ENCODE results near the gene PAX8. TPM values are rescaled to one million over a fixed set of nuclear protein-coding genes. Genes with fewer than 3 reads are reported as not detected.

PAX8 gene
- total and polyA plus RNA-seq, 2 of the 13 experiments (the other 11 are each of a cell fraction or from before 2014, with no cell fraction given): 1.5 to 8.8 TPM

DNA sequence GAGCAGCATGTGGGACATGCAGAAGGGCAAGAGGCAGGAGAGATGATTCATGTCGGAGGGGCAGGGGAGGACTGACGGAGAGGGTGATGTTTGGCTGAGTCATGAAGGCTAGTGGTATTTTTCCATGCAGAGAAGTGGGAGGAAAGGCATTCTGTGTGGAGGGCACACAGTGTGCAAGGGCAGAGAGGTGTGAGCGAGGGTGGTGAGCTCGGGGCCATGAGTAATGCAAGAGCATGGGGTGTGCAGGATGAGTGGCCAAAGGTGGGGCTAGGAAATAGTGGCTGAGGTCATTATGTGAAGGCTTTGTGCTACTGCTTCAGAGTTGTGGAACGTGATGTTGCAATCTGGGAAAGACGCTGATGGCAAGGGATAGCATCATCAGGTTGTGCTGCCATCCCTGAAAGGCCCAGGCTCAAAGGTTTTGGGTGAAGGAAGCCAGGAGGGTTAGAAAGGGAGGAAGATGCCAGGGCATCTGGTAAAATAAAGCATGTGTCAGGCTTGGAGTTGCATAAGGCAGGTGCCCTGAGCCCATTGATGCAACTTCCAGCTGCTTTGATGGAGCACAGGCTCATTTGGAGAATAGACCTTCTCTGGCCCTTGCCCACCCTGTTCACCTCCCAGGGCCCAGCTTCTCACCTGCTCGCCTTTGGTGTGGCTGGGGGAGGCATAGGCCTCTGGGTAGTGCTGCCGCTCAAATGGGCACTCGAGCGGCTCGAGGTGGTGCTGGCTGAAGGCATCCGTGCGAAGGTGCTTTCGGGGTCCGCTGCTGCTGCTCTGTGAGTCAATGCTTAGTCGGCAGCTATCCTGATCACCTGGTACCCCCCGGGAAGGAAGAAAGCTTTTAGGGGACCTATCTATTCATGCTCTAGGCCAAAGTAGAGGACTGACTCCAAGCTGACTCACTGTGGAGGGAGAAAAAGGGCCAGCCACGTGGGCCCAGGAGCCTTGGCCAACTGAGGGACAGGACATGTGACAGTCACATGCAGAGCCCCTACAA, 37.5 kb downstream of the PAX8 start (continued):
- TF ChIP-seq ZNF441 (CRISPR knock-in tag; IDR thresholded peaks at IDR 0.05; ENCODE audit: borderline replicate concordance) (0 out of 2 replicates have a peak, but pooled peaks have one; percentile 19), RXRB (CRISPR knock-in tag; IDR thresholded peaks at IDR 0.05; ENCODE audit: borderline replicate concordance) (peak; percentile 55; the same call in 1 of the 2 replicates), NFE2 (CRISPR knock-in tag; IDR thresholded peaks at IDR 0.05) (peak; percentile 78; the same call in 1 of the 2 replicates), ZNF205 (CRISPR knock-in tag; IDR thresholded peaks at IDR 0.05) (no peak), HDAC2 (CRISPR knock-in tag; IDR thresholded peaks at IDR 0.05) (peak; percentile 72), ZSCAN25 (CRISPR knock-in tag; IDR thresholded peaks at IDR 0.05) (0 out of 2 replicates have a peak, but pooled peaks have one; percentile 25), ZNF431 (CRISPR knock-in tag; IDR thresholded peaks at IDR 0.05; ENCODE audit: borderline replicate concordance, low read depth) (peak; percentile 46; the same call in 1 of the 2 replicates), HNRNPL (IDR thresholded peaks at IDR 0.05; ENCODE audit: low read depth, low read length) (0 out of 2 replicates have a peak, but pooled peaks have one; percentile 55), ETV5 (CRISPR knock-in tag; IDR thresholded peaks at IDR 0.05; ENCODE audit: borderline replicate concordance) (peak; percentile 48; the same call in 1 of the 2 replicates), SMAD1 (CRISPR knock-in tag; IDR thresholded peaks at IDR 0.05; ENCODE audit: borderline replicate concordance, low read depth) (0 out of 2 replicates have a peak, but pooled peaks have one; percentile 52), ZNF737 (CRISPR knock-in tag; IDR thresholded peaks at IDR 0.05; ENCODE audit: borderline replicate concordance) (no peak)
- TF ChIP-seq, protein P1, sequence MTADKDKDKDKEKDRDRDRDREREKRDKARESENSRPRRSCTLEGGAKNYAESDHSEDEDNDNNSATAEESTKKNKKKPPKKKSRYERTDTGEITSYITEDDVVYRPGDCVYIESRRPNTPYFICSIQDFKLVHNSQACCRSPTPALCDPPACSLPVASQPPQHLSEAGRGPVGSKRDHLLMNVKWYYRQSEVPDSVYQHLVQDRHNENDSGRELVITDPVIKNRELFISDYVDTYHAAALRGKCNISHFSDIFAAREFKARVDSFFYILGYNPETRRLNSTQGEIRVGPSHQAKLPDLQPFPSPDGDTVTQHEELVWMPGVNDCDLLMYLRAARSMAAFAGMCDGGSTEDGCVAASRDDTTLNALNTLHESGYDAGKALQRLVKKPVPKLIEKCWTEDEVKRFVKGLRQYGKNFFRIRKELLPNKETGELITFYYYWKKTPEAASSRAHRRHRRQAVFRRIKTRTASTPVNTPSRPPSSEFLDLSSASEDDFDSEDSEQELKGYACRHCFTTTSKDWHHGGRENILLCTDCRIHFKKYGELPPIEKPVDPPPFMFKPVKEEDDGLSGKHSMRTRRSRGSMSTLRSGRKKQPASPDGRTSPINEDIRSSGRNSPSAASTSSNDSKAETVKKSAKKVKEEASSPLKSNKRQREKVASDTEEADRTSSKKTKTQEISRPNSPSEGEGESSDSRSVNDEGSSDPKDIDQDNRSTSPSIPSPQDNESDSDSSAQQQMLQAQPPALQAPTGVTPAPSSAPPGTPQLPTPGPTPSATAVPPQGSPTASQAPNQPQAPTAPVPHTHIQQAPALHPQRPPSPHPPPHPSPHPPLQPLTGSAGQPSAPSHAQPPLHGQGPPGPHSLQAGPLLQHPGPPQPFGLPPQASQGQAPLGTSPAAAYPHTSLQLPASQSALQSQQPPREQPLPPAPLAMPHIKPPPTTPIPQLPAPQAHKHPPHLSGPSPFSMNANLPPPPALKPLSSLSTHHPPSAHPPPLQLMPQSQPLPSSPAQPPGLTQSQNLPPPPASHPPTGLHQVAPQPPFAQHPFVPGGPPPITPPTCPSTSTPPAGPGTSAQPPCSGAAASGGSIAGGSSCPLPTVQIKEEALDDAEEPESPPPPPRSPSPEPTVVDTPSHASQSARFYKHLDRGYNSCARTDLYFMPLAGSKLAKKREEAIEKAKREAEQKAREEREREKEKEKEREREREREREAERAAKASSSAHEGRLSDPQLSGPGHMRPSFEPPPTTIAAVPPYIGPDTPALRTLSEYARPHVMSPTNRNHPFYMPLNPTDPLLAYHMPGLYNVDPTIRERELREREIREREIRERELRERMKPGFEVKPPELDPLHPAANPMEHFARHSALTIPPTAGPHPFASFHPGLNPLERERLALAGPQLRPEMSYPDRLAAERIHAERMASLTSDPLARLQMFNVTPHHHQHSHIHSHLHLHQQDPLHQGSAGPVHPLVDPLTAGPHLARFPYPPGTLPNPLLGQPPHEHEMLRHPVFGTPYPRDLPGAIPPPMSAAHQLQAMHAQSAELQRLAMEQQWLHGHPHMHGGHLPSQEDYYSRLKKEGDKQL (CRISPR knock-in tag; IDR thresholded peaks at IDR 0.05; ENCODE audit: low read depth): peak; percentile 30; the same call in 1 of the 2 replicates
- TF ChIP-seq, protein P2, sequence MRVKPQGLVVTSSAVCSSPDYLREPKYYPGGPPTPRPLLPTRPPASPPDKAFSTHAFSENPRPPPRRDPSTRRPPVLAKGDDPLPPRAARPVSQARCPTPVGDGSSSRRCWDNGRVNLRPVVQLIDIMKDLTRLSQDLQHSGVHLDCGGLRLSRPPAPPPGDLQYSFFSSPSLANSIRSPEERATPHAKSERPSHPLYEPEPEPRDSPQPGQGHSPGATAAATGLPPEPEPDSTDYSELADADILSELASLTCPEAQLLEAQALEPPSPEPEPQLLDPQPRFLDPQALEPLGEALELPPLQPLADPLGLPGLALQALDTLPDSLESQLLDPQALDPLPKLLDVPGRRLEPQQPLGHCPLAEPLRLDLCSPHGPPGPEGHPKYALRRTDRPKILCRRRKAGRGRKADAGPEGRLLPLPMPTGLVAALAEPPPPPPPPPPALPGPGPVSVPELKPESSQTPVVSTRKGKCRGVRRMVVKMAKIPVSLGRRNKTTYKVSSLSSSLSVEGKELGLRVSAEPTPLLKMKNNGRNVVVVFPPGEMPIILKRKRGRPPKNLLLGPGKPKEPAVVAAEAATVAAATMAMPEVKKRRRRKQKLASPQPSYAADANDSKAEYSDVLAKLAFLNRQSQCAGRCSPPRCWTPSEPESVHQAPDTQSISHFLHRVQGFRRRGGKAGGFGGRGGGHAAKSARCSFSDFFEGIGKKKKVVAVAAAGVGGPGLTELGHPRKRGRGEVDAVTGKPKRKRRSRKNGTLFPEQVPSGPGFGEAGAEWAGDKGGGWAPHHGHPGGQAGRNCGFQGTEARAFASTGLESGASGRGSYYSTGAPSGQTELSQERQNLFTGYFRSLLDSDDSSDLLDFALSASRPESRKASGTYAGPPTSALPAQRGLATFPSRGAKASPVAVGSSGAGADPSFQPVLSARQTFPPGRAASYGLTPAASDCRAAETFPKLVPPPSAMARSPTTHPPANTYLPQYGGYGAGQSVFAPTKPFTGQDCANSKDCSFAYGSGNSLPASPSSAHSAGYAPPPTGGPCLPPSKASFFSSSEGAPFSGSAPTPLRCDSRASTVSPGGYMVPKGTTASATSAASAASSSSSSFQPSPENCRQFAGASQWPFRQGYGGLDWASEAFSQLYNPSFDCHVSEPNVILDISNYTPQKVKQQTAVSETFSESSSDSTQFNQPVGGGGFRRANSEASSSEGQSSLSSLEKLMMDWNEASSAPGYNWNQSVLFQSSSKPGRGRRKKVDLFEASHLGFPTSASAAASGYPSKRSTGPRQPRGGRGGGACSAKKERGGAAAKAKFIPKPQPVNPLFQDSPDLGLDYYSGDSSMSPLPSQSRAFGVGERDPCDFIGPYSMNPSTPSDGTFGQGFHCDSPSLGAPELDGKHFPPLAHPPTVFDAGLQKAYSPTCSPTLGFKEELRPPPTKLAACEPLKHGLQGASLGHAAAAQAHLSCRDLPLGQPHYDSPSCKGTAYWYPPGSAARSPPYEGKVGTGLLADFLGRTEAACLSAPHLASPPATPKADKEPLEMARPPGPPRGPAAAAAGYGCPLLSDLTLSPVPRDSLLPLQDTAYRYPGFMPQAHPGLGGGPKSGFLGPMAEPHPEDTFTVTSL (CRISPR knock-in tag; IDR thresholded peaks at IDR 0.05; ENCODE audit: borderline replicate concordance): 0 out of 2 replicates have a peak, but pooled peaks have one; percentile 51
- TF ChIP-seq, protein P3, sequence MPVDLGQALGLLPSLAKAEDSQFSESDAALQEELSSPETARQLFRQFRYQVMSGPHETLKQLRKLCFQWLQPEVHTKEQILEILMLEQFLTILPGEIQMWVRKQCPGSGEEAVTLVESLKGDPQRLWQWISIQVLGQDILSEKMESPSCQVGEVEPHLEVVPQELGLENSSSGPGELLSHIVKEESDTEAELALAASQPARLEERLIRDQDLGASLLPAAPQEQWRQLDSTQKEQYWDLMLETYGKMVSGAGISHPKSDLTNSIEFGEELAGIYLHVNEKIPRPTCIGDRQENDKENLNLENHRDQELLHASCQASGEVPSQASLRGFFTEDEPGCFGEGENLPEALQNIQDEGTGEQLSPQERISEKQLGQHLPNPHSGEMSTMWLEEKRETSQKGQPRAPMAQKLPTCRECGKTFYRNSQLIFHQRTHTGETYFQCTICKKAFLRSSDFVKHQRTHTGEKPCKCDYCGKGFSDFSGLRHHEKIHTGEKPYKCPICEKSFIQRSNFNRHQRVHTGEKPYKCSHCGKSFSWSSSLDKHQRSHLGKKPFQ (CRISPR knock-in tag; IDR thresholded peaks at IDR 0.05; ENCODE audit: insufficient replicate concordance): peak; percentile 97
